GM23338 (cell line): Measurements from ENCODE around the gene EFTUD2. TPM values are rescaled to one million over a fixed set of nuclear protein-coding genes. Genes with fewer than 3 reads are reported as not detected.

Source experiments
- ATAC-seq: fragments of 200-7000 bp; cut with Tn5 transposase; 3 replicates; pipeline ENCODE4 v1.9.1; 2020
- DNase-seq: peaks from one replicate; pipeline ENCODE4 v3.0.0-alpha.2; 2015; ENCODE audit warnings: low spot score
- H2AFZ ChIP-seq: fragments of 200-600 bp; sonication (generic); 2 replicates; pipeline ENCODE4 v1.8.0; 2016; ENCODE audit warnings: antibody characterized with exemption, mild to moderate bottlenecking, moderate library complexity
- H3F3A ChIP-seq: fragments of 200-600 bp; sonication (generic); replicated peaks from 2 replicates; pipeline ENCODE4 v1.8.0; 2017; ENCODE audit warnings: antibody characterized with exemption, mixed run types, low read depth
- H3K27ac ChIP-seq: fragments of 200-600 bp; sonication (generic); 2 replicates; pipeline ENCODE4 v1.6.1; 2016; ENCODE audit warnings: low read depth
- H3K27me3 ChIP-seq: fragments of 200-600 bp; sonication (generic); 2 replicates; pipeline ENCODE4 v1.8.0; 2016; ENCODE audit warnings: mild to moderate bottlenecking, mixed run types, moderate library complexity; ENCODE audit not compliant: insufficient read depth
- H3K36me3 ChIP-seq: fragments of 200-600 bp; sonication (generic); 2 replicates; pipeline ENCODE4 v1.8.0; 2016; ENCODE audit warnings: mild to moderate bottlenecking; ENCODE audit not compliant: insufficient read depth
- H3K4me1 ChIP-seq: fragments of 200-600 bp; sonication (generic); 2 replicates; pipeline ENCODE4 v1.8.0; 2016; ENCODE audit warnings: mild to moderate bottlenecking, moderate library complexity; ENCODE audit not compliant: insufficient read depth
- H3K4me2 ChIP-seq: fragments of 200-600 bp; sonication (generic); 2 replicates; pipeline ENCODE4 v1.7.1; 2017; ENCODE audit warnings: mixed run types
- H3K4me3 ChIP-seq: fragments of 200-600 bp; sonication (generic); 2 replicates; pipeline ENCODE4 v1.6.1; 2016; ENCODE audit warnings: mixed run types
- H3K79me2 ChIP-seq: fragments of 200-600 bp; sonication (generic); replicated peaks from 2 replicates; pipeline ENCODE4 v1.8.0; 2017; ENCODE audit warnings: mild to moderate bottlenecking; ENCODE audit not compliant: insufficient read depth
- H3K9me2 ChIP-seq: fragments of 200-600 bp; sonication (generic); 2 replicates; pipeline ENCODE4 v1.8.0; 2017; ENCODE audit not compliant: insufficient read depth
- H4K20me1 ChIP-seq: fragments of 200-600 bp; sonication (generic); replicated peaks from 2 replicates; pipeline ENCODE4 v1.8.0; 2017; ENCODE audit warnings: mild to moderate bottlenecking; ENCODE audit not compliant: insufficient read depth
- H3K27ac Mint-ChIP-seq: 2 replicates; pipeline ENCODE4 v1.8.0; 2020; ENCODE audit warnings: inconsistent platforms, mild to moderate bottlenecking, moderate library complexity, mixed read lengths
- H3K27me3 Mint-ChIP-seq: 3 replicates; pipeline ENCODE4 v1.8.0; 2022; ENCODE audit warnings: low read depth, mild to moderate bottlenecking, moderate library complexity, mixed read lengths, inconsistent platforms; ENCODE audit not compliant: insufficient read depth, poor library complexity
- H3K36me3 Mint-ChIP-seq: 3 replicates; pipeline ENCODE4 v1.8.0; 2021; ENCODE audit warnings: low read depth, mild to moderate bottlenecking, inconsistent platforms, moderate library complexity, mixed read lengths
- H3K4me1 Mint-ChIP-seq: 3 replicates; pipeline ENCODE4 v1.8.0; 2020; ENCODE audit warnings: mild to moderate bottlenecking, inconsistent platforms, mixed read lengths
- H3K4me3 Mint-ChIP-seq: 3 replicates; pipeline ENCODE4 v1.8.0; 2021; ENCODE audit warnings: moderate library complexity, mild to moderate bottlenecking, inconsistent platforms, mixed read lengths
- H3K9me3 Mint-ChIP-seq: 3 replicates; pipeline ENCODE4 v1.8.0; 2020; ENCODE audit warnings: moderate library complexity, mild to moderate bottlenecking, inconsistent platforms, mixed read lengths
- CREB1 ChIP-seq: fragments of 250-450 bp; sonication (Bioruptor Pico); IDR thresholded peaks from 2 replicates; pipeline ENCODE4 v1.5.0; 2020; ENCODE audit warnings: low read depth, mild to moderate bottlenecking, moderate library complexity
- CTCF ChIP-seq, 2 experiments: fragments of 200-600 bp in 1 of 2; sonication (generic) in 1 of 2; conservative IDR thresholded peaks; 2 replicates each; pipeline versions ENCODE4 v1.5.1 to v1.6.1; 2016 to 2017; ENCODE audit warnings: antibody characterized with exemption in 2 of 2, low read depth in 2 of 2, mild to moderate bottlenecking in 2 of 2, moderate library complexity in 1 of 2
- ETS1 ChIP-seq: IDR thresholded peaks from 2 replicates; pipeline ENCODE4 v1.6.1; 2016; ENCODE audit warnings: antibody characterized with exemption
- EZH2 ChIP-seq: fragments of 200-600 bp; sonication (generic); IDR thresholded peaks from one replicate; pipeline ENCODE4 v1.8.0; 2017; ENCODE audit warnings: antibody characterized with exemption, mild to moderate bottlenecking, low read depth; ENCODE audit not compliant: unreplicated experiment
- EZH2phosphoT487 ChIP-seq: fragments of 200-600 bp; sonication (generic); IDR thresholded peaks from one replicate; pipeline ENCODE4 v1.8.1; 2018; ENCODE audit warnings: antibody characterized with exemption; ENCODE audit not compliant: unreplicated experiment
- JUNB ChIP-seq: IDR thresholded peaks from one replicate; pipeline ENCODE4 v1.6.1; 2016; ENCODE audit warnings: antibody characterized with exemption; ENCODE audit not compliant: unreplicated experiment
- NANOG ChIP-seq: IDR thresholded peaks from 2 replicates; pipeline ENCODE4 v1.6.1; 2016; ENCODE audit warnings: antibody characterized with exemption, borderline replicate concordance
- POLR2AphosphoS5 ChIP-seq: IDR thresholded peaks from 2 replicates; pipeline ENCODE4 v1.6.1; 2016; ENCODE audit warnings: antibody characterized with exemption, low read depth
- REST ChIP-seq: IDR thresholded peaks from one replicate; pipeline ENCODE4 v1.6.1; 2018; ENCODE audit warnings: antibody characterized with exemption; ENCODE audit not compliant: unreplicated experiment
- STAT1 ChIP-seq: IDR thresholded peaks from one replicate; pipeline ENCODE4 v1.6.1; 2016; ENCODE audit warnings: antibody characterized with exemption; ENCODE audit not compliant: unreplicated experiment
- ZNF114 ChIP-seq: fragments of 250-450 bp; sonication (Bioruptor Pico); IDR thresholded peaks from 2 replicates; pipeline ENCODE4 v1.5.0; 2020; ENCODE audit warnings: mild to moderate bottlenecking, moderate library complexity
- ZNF331 ChIP-seq: fragments of 250-450 bp; sonication (Bioruptor Pico); IDR thresholded peaks from 2 replicates; pipeline ENCODE4 v1.5.0; 2020; ENCODE audit warnings: low read depth, mild to moderate bottlenecking, moderate library complexity
- ZNF462 ChIP-seq: fragments of 250-450 bp; sonication (Bioruptor Pico); IDR thresholded peaks from 2 replicates; pipeline ENCODE4 v1.5.0; 2020; ENCODE audit warnings: mild to moderate bottlenecking, moderate library complexity
- polyA plus RNA-seq: library from polyadenylated mRNA; unstranded; fragments of >200 nt; fragmentation: Nextera tagmentation; extraction: Ambion mirVana; gene quantifications from 2 replicates; pipeline ENCODE4 v1.2.1, GENCODE V29; 2016
- total RNA-seq: library from RNA; depleted of rRNA; stranded (reverse); fragments of >200 nt; shearing (Covaris generic); gene quantifications from 2 replicates; pipeline ENCODE4 v1.2.3, GENCODE V29; 2014

Gene EFTUD2
- total and polyA plus RNA-seq, 2 experiments from 2014 or later = 61.6 to 196 TPM

GRCh38 chr17:44850612-44851011, 48.6 kb downstream of the EFTUD2 start:
- Mint-ChIP-seq H3K27ac (no peak overlapping the region), H3K36me3 (peaks cover 62% of the 10 kb centered on the region), H3K27me3 (peaks cover 11% of the 10 kb centered on the region), H3K9me3 (no peaks in the 10 kb centered on the region), H3K4me3 (no peak overlapping the region), H3K4me1 (peaks cover 25% of the 10 kb centered on the region)
- TF ChIP-seq NANOG = no peak
- TF ChIP-seq ZNF462 (CRISPR knock-in tag) = no peak
- TF ChIP-seq JUNB = no peak
- no peak for TF ChIP-seq CREB1 (CRISPR knock-in tag)
- no peak for TF ChIP-seq ZNF331
- TF ChIP-seq REST = no peak
- no peak for TF ChIP-seq ETS1
- TF ChIP-seq ZNF114 (CRISPR knock-in tag) = no peak
- no peak for TF ChIP-seq EZH2phosphoT487
- no peak for TF ChIP-seq POLR2AphosphoS5
- TF ChIP-seq STAT1 = no peak
- TF ChIP-seq CTCF (conservative IDR thresholded peaks at IDR 0.05; ENCODE audit: low read depth in 2 of 2) = no peak
- TF ChIP-seq EZH2 = no peak
- ATAC-seq (no peak), DNase-seq (no peak)
- no peak overlapping the region for H3K4me3 ChIP-seq
- H2AFZ ChIP-seq = no peak overlapping the region
- H3K4me1 ChIP-seq = peaks cover 7% of the 10 kb centered on the region
- H3F3A ChIP-seq = 0 out of 2 replicates have a peak, but pooled peaks cover 8% of the 10 kb centered on the region
- H3K4me2 ChIP-seq = no peak overlapping the region
- H3K36me3 ChIP-seq = peaks cover 22% of the 10 kb centered on the region
- no peaks in the 10 kb centered on the region for H3K79me2 ChIP-seq
- no peaks in the 10 kb centered on the region for H3K27me3 ChIP-seq
- no peak overlapping the region; the same call in 1 of the 2 replicates for H3K27ac ChIP-seq
- H4K20me1 ChIP-seq = 0 out of 2 replicates have a peak, but pooled peaks cover 4% of the 10 kb centered on the region
- H3K9me2 ChIP-seq = no peaks in the 10 kb centered on the region
